Measurements from ENCODE around the gene KRT13.
A peak's percentile ranks its signal among the peaks of the same experiment; 100 is the strongest.

KRT13 gene

GRCh38 chr17:41496803-41497484 is 8.5 kb downstream of the KRT13 start:
- peak; percentile 5 to 6 for DNase-seq (ENCODE audit: low read depth in 2 of 2)

- DNase-seq (ENCODE audit: low read depth in 2 of 2): no peak
Observed at GRCh38 chr17:41494524-41494923, 10.9 kb downstream of the KRT13 start.

DNA sequence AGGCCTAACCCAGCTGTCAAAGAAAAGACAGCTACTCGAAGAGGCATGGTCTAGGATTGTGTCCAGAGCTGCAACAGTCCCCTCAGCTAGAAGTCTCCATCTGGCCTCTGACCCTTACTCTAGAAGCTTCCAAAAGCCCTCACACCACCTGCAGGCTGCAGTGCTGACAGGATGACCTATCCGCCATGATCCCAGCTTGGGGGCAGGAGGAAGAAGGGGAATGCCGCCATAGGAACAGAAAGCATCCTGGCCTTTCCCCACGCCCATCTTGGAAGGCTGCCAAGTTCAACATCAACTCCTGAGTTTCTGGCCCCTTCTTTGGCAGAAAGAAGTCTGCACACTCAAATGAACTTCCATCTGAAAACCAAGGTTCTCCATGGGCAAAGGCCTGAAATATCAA is 12.6 kb downstream of the KRT13 start:
- DNase-seq (ENCODE audit: low read depth in 2 of 2): no peak

DNA sequence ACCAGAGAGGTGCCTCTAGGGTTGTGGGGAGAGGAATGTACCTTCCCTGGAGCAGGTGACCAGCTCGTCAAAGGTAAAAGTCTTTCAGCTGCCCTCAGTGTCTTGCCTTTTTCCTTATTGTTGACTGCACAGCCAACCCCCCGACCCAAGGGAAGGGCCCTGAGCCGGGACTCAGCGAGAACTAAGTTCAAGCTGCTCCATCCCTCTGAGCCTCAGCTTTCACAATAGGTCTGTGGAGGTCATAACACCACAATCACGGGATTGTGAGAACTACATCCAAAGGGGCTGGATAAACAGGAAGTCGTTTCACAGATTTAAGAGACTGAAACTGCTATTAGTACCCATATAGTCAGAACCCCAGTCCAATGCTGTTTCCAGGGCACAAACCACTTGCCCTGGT is 13.1 kb downstream of the KRT13 start:
- no peak for DNase-seq (ENCODE audit: low read depth in 2 of 2)

GRCh38 chr17:41491476-41491875 is 13.9 kb downstream of the KRT13 start:
- DNase-seq (ENCODE audit: low read depth in 2 of 2): no peak

- DNase-seq (ENCODE audit: low read depth in 2 of 2): no peak
Observed at GRCh38 chr17:41490000-41490990, 15.1 kb downstream of the KRT13 start.

DNA sequence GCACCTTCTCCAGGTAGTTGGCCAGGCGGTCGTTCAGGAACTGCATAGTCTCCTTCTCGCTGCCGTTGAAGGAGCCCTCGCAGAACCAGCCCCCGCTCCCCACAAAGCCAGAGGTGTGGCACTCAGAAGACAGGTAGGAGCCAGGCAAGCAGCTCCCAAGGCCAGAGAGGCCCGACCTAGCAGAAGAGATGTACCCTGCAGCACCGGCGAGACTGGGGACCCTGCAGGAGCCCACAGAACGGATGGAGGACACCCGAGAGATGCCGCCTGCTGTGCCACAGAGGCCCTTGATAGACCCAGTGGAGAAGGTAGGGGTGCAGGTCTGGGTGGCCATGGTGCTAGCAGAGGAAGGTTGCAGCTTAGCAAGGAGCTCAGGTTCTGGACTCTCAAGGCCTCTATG is 15.9 kb downstream of the KRT13 start, which contains the start of gene KRT36:
TSS of gene KRT36 (minus strand) at position 380 of the 400 bp plus-strand sequence. CDS start at position 334, 46 bp downstream.
- no peak for DNase-seq (ENCODE audit: low read depth in 2 of 2)

DNA sequence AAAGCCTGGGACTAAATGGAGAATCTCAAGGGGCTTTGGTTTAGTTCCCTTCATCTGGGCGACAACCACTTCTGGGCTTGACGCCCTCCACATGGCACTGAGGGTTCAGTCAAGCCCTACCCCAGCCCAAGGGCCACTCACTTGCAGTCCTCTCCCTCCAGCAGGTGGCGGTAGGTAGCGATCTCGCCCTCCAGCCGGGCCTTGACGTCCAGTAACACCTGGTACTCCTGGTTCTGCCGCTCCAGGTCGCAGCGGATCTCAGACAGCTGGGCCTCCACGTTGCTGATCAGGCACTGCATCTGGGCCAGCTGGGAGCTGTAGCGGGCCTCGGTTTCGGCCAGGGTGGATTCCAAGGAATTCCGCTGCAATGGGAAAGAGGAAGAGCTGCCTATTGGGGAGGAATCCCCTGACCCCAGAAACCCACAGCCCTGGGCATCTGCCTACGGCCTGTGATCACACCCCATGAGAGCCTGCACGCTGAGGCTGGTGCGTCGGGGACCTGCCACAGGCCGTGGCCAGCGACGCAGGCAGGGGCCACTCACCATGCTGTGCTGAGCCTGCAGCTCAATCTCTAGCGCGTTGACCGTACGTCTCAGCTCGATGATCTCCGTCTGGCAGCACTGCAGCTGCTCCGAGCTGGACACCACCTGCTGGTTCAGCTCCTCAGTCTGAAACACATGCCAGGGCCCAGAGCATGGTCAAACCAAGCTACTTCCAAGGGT is 18.4 kb downstream of the KRT13 start:
- no peak for DNase-seq (ENCODE audit: low read depth in 2 of 2)

- DNase-seq (ENCODE audit: low read depth in 2 of 2): no peak
Observed at GRCh38 chr17:41486316-41486715, 19.1 kb downstream of the KRT13 start.

GRCh38 chr17:41484920-41485904 is 20.2 kb downstream of the KRT13 start:
- DNase-seq (ENCODE audit: low read depth in 2 of 2): no peak

GRCh38 chr17:41483991-41484826 is 21.2 kb downstream of the KRT13 start:
- DNase-seq (ENCODE audit: low read depth in 2 of 2): no peak

GRCh38 chr17:41483531-41483930 is 21.9 kb downstream of the KRT13 start:
- no peak for DNase-seq (ENCODE audit: low read depth in 2 of 2)

DNA sequence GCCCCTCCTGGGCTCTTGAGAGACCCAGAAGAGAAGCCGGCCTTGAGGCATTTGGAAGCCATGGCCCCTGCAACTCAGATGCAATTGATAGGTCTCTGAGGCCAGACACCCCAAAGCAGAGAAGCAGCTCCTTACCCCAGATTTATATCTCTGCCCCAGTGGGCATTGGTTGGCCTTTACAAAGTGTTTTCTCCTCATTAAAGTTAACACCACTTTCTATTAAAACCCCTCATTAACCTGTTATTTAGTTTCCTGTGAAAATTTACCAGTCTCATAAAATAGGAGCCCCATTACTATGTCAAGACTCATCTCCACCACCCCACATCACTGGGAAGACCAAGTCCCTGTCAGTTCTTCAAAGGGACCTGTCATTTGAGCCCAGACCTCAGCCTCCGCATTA is 24.4 kb downstream of the KRT13 start, which contains the start of gene KRT35:
TSS of gene KRT35 (minus strand) at position 116 of the 400 bp plus-strand sequence. CDS start at position 62, 54 bp downstream.
- no peak for DNase-seq (ENCODE audit: low read depth in 2 of 2)

- no peak for DNase-seq (ENCODE audit: low read depth in 2 of 2)
Observed at GRCh38 chr17:41480581-41480980, 24.8 kb downstream of the KRT13 start.

DNA sequence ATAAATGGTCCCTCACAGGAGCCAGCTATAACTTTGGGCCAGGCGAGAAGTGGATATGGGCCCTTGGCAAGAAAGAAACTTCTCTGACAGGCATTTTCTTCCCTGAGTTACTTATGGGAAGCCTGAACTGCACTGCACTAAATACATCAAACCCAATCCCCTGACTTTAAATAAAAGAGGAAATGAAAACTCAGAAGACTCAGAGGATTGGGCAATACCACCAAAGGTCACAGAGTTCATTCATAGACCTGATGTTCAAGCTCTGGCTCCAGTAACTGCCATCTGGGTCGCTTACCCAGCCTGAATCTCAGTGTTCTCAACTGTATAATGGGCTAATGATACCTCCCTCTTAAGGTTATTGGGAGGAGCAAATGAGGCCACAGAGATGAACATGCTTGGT is 25.3 kb downstream of the KRT13 start:
- no peak for DNase-seq (ENCODE audit: low read depth in 2 of 2)

- DNase-seq (ENCODE audit: low read depth in 2 of 2): no peak
Observed at GRCh38 chr17:41478237-41478636, 27.2 kb downstream of the KRT13 start.

- DNase-seq (ENCODE audit: low read depth in 2 of 2): no peak
Observed at GRCh38 chr17:41476866-41477815, 28.3 kb downstream of the KRT13 start.

- DNase-seq (ENCODE audit: low read depth in 2 of 2): no peak
Observed at GRCh38 chr17:41475421-41475820, 30.0 kb downstream of the KRT13 start.

DNA sequence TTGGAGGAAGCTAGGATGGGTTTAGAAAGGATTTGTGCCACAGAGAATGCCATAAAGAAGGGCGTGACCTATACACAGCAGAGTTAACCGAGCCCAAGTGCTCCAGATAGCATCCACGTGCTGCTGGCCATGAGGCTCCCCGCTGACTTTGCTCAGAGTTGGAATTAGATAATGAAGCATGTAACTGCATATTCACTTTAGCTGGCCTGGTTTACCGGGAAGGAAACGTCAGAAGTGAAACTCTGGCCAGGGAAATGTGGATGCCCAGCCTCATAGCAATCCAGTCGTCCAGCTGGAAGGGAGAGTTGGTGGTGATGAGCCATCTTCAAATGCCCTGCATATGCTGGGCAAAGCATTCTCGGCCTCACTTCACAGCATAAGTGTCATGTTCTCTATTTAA is 30.5 kb downstream of the KRT13 start:
- no peak for DNase-seq (ENCODE audit: low read depth in 2 of 2)

Data from activated CD8-positive, alpha-beta memory T cell treated with anti-CD3 and anti-CD28 coated beads for 4 hours (primary cell).